HG02642 (cell line): ENCODE measurements around the gene MRRF.
"Not testable (repeated sequence)": the region's sequence is repeated elsewhere in the genome, so short reads cannot be mapped to it uniquely, and the experiment has no call there.

Experiments used
- ATAC-seq: cut with Tn5 transposase; IDR thresholded peaks from one replicate; pipeline ENCODE4 v1.9.1; 2021; ENCODE audit warnings: mild to moderate bottlenecking; ENCODE audit not compliant: unreplicated experiment, poor library complexity

MRRF gene

DNA sequence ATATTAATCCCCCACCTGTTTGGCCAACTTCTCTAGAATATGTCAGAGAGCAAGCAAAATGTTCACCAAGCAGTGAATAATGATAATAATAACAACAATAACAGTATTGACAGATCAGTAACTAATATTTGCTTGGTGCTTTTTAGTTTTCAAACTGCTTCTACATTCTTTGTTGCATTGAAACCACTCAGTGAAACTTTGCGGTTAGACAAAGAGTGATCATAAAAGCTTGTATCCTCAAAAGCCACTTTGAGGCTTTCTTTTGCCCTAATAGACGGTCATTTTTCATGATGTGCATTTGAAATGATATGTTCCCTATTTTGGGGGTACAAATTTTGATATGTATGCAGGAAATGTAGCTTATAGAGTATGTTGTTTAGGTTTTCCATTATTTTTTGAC is 62.5 kb downstream of the MRRF start:
- no peak for ATAC-seq

GRCh38 chr9:122329597-122329996 is 64.9 kb downstream of the MRRF start:
- ATAC-seq, result no peak

DNA sequence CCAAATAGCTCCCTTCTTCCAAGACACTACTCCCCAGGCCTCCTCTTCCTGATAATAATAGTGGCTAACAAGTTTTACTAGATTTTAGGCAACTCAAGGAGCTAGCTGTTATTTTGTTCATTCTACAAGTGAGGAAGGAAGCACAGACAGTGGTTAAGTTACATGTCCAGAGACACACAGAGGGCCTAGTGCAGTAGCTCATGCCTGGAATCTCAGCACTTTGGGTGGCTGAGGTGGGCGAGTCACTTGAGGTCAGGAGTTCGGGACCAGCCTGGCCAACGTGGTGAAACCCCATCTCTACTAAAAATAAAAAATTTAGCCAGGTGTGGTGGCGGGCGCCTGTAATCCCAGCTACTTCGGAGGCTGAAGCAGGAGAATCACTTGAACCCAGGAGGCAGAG is 65.8 kb downstream of the MRRF start:
- not testable (repeated sequence) for ATAC-seq

GRCh38 chr9:122331523-122331927 is 66.8 kb downstream of the MRRF start:
- ATAC-seq, result no peak

DNA sequence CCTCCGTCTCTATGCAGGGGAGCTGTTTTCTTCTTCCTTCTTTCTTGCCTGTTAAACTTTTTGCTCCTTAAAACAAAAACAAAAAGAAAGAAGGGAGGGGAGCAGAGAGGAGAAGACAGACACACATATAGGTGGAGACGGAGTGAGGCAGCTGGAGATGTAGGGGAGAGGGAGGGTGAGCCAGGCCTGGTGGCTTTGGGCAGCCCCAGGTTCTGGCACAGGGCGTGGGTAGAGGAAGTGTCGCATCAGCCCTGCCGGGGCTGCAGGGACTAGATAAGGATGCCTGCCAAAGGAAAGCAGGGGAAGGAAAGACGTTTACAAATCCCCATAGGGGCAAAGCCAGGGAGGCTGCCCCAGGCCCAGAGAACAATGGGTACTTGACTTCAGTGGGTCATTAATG is 67.4 kb downstream of the MRRF start:
- no peak for ATAC-seq

GRCh38 chr9:122332644-122333043 is 68.0 kb downstream of the MRRF start:
- no peak for ATAC-seq

GRCh38 chr9:122333169-122333808 is 68.6 kb downstream of the MRRF start:
- ATAC-seq, result no peak

DNA sequence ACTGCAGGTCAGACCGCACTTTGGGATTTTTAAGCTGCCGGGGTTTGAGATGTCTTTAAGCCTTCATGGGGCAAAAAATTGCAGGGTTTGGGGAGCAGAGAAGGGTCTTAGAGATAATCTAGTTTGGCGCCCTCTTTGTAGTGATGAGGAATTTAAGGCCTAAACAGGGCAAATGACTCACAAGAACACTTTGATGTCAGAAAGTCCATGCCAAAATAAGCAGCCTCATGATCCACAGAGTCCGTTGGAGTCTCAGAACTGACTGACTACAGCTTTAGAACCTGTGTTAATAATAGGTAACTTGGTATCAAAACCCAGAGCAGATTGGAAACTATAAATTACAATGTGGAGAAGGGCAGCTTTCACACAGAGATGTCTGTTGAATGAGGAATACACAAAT is 70.2 kb downstream of the MRRF start:
- ATAC-seq, result no peak

- no peak for ATAC-seq
These were observed 71.5 kb downstream of the MRRF start for GRCh38 chr9:122336189-122336588.

DNA sequence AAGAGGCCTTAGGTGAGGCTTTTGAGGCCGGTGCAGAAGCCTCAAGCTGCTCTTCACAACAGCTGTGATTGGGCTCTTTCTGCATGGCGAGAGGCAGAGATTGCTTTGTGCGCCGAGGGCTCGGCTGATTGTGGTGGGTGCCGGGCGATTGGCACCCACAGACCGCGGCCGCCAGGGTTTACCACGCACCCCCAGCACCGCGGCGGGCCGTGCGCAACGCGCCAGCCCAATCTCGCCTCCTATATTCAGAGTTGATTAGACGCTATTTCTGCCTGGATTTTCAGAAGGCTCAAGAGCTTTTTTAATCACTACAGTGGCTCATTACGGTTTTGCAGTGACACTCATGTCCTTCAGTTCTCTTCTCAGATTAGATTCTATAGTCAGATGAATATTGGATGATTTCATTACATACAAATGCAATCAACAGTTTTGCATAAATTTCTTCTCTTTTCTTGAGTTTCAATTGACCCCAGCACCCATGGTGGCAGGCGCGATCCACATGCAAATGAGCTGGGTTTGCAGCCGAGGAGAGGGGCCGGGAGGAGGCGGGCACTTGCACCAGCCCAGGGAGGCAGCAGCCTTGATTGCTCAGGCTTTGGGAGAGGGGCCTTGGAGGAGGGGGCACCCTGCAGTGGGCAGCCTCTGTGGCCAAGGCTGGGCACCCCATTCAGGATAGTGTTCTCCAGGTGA is 72.3 kb downstream of the MRRF start:
- no peak for ATAC-seq

DNA sequence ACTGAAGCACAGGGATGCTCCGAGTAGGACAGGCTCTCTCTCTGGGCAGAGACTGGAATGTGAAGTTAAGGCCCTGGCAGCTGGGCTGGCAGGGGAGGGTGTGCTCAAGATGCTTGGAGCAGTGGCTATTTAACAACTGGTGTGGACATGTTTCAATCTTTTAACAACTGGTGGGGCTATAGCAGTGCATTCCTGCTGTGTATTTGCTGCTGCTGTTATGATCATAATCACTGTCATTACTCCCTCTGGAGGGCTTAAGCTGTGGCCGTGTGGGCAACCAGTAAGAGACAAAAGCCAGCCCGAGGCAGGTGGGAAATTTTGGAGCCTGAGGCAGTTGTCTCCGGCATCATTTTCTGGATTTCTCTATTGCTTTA is 72.9 kb downstream of the MRRF start:
- no peak for ATAC-seq

GRCh38 chr9:122338536-122338935 is 73.9 kb downstream of the MRRF start:
- no peak for ATAC-seq

DNA sequence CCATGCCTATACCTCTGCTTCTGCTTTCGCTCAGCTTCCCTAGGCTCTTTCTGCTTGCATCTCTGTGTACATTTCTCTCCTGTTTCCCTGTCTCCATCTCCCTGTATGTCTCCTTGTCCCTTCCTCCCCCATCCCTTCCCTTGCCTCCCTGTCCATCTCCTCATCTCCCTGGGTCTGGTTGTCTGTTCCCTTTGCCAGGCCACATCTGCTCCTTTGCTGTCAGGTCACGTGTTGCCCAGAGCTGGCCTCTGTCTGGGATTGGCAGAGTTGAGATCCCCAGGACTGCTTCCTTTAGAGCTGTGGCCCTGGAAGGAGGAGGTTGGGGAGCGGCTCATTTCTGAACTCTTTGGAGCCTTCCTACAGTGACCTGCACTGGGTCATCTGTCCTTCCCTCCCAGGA is 74.3 kb downstream of the MRRF start:
- ATAC-seq, result no peak

DNA sequence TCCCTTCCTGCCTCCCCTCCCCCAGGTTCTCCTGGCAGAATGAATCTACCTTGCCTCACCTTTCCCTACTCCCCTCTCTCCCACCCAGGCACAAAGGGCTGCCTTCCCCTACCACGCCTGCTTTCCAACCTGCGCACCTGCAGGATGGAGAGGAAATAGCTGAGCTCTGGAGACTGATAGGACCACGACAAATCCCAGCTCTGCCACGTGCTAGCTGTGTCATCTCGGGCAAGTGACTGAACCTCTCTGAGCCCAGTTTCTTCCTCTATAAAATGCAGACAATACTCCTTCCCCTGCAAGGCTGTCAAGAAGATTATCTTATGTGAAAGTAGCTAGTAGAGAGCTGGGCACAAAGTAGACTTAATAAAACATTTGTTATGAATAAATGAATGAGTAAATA is 74.9 kb downstream of the MRRF start:
- ATAC-seq, result no peak

DNA sequence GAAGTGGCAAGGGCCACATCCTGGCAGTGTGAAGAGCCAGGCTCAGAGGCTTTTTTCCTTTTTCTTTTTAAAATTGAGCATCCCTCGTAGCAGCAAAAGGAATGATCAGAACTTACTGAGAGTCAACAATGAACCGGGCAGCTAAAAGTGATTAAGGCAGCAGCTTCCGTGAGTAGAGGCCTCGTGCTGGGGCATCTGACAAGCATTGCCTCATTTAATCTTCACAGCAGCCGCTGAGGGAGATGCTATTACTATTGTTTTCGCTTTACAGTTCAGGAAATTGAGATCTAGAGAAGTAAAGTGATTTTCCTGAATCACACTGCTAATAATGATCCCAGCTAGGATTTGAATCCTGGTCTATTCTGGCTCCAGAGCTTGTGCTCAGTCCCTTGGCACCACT is 75.5 kb downstream of the MRRF start:
- no peak for ATAC-seq

DNA sequence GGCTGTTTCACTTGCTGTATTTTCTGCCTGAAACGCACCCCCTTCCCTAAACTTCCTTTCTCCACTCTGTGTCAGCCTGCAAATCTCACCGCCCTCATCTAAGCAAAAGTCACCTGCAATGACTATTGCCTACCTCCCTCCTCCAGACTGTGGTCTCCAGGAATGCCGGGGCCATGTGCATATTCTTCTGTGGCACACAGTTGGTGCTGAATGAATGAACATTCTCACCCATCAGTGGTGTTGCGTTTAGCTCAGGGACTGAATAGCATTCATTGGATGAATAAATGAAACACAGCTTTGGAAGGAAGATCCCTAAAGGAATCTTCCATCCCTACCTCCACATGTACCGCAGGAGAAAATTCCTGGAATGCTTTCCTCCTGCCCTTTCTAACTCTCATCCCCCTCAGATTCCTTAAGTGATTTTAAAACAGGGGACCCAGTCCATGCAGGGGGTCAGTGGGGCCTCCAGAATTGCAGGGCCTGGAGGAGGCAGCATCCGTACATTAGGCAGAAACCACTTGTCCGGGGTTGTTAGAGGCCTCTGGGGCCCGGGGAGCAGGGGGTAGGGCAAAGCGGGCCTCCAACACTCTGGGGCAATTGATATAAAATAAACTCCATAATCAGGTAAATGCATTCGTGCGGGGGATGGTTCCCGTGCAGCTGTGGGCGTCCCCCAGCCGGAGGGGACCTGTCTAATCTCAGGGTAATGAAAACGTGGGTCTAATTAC is 77.8 kb downstream of the MRRF start:
- ATAC-seq, result no peak

DNA sequence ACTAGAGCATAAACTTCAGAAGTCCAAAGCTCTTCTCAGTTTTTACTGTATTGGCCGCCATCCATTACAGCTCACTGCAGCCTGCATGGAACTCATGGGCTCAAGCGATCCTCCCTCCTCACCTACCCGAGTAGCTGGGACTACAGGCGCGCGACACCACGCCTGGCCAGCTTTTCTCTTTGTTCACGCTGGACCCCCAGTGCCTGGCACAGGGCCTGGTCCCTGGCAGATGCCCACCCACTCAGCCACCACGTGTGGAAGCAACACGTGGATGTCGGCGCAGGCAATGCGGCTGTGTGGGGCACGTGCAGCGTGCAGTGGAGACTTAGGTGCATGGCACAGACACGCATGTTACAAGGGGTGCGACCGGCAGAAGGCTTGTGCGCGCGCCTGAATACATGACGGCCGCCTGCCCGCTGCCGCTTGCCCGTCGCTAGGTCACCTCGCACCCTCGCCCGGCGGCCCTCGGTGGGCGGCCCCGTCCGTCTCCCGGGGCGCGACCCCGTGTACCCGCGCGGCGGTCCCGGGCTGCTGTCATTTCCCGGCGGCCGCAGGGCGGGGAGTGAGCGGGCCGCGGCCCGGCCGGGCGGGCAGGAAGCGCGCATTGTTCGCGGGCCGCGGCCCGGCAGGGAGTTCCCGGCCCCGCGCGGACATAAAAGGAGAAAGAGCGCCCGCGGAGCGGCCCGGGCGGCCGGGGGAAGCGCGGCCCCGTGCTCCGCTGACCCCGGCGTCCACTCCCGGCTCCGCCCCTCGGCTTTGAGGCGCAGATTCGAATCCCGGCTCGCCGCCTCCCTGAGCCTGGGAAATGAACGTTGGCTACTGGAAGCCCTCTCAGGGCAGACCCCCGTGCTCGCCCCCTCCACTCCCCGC is 82.0 kb downstream of the MRRF start:
- ATAC-seq, result no peak

DNA sequence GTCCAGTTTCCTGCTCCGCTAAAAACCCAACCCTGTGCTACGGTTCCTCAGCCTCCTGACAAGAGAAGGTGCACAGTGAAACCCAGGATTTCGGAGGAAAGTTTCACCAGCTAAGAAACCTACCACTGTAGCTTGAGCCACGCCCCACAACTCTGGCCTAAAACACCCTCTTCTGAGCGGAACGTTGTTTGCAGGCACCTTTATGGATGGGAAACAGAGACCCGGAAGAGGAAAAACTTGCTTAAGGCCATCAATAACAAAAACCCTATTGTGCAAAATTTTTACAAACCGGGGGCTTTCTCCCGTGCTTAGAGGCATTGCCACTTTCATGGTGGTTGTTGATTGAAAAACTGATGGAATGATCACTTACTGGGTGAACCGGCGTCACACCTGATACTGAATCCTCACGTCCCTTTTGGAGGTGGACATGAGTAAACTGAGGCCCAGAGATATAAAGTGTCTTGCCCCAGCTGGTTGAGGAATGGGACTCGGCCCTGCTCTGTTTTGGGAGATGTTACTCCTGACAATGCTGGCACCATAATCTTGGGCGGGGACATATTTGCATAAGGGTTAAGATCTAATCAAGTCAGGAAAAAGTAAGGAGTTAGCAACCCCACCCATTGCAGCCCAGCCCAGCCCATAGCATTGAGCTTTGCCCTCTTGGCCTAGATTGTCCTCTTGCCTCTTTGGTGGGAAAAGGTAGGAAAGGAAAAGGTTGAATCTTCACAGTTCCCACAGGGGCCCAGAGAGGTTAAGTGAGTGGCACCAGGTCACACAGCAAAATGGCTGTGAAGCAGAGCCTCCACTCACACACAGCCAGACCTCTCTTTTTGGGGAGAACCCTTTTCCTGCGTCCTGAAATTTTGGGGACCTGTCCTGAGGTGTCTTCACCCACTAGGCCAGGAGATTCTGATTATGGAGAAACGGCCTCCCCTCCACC is 82.9 kb downstream of the MRRF start:
- no peak for ATAC-seq

GRCh38 chr9:122348288-122348777 is 83.7 kb downstream of the MRRF start:
- ATAC-seq, result no peak

GRCh38 chr9:122348791-122349190 is 84.1 kb downstream of the MRRF start:
- ATAC-seq, result no peak
